Activated T-helper 2 cell treated with anti-CD3 and anti-CD28 coated beads, Interferon-gamma antibody, Interleukin-2, Interleukin-4, amounts not matched to agents 10 μg/mL and 5 μg/mL and 100 μg/mL, durations not matched to agents 14 hours and 24 hours and 36 hours (primary cell): Measurements from ENCODE around the gene ELP4. TPM values are rescaled to one million over a fixed set of nuclear protein-coding genes. Genes with fewer than 3 reads are reported as not detected.

Experiments
- DNase-seq: peaks from one replicate; pipeline ENCODE4 v3.0.0; 2021; ENCODE audit warnings: low spot score
- H3K27ac Mint-ChIP-seq: one replicate; pipeline ENCODE4 v1.8.0; 2021; ENCODE audit warnings: mixed read lengths
- H3K27me3 Mint-ChIP-seq: one replicate; pipeline ENCODE4 v1.8.0; 2021; ENCODE audit warnings: low read depth, mixed read lengths
- H3K36me3 Mint-ChIP-seq: one replicate; pipeline ENCODE4 v1.8.0; 2021; ENCODE audit warnings: low read depth, mixed read lengths
- H3K4me1 Mint-ChIP-seq: one replicate; pipeline ENCODE4 v1.8.0; 2021; ENCODE audit warnings: low read depth, mixed read lengths
- H3K4me3 Mint-ChIP-seq: one replicate; pipeline ENCODE4 v1.8.0; 2021; ENCODE audit warnings: low read depth, mild to moderate bottlenecking, moderate library complexity, mixed read lengths
- H3K9me3 Mint-ChIP-seq: one replicate; pipeline ENCODE4 v1.8.0; 2021; ENCODE audit warnings: mixed read lengths
- intact Hi-C: fragments of 100-400 bp; cut with micrococcal nuclease; formaldehyde crosslinking; loops from one replicate; pipeline ENCODE4 v1.15.1; 2023
- total RNA-seq: library from RNA; stranded (reverse); gene quantifications from 2 replicates; pipeline ENCODE4 v1.2.3, GENCODE V29; 2022

Gene ELP4
- total RNA-seq, 1 donor from 2014 or later = 18.6 TPM

DNA sequence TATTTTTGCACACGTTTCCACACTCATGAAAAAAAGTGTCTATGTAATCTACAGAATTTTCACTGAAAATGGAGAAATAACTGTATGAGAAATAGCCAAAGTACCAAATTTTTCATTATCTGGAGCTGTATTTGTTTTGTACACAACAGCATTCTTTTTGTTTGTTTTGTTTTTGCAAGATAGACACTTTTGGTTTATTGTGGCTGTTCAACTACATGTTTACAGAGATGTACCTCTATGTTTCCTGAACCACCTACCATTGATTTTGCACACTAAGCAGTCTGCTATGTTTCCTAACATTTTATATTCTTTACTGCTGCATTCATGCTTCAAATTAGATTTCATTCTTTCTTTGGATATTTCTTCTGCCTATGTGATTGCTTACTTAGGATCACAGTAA lies 116.3 kb downstream of the ELP4 start:
- no peak for DNase-seq
- Mint-ChIP-seq H3K36me3 (no peaks in the 10 kb centered on the region), H3K27ac (no peak overlapping the region), H3K4me3 (no peak overlapping the region), H3K27me3 (no peaks in the 10 kb centered on the region), H3K4me1 (no peaks in the 10 kb centered on the region), H3K9me3 (no peaks in the 10 kb centered on the region)
- intact Hi-C loops = no loop called here

DNA sequence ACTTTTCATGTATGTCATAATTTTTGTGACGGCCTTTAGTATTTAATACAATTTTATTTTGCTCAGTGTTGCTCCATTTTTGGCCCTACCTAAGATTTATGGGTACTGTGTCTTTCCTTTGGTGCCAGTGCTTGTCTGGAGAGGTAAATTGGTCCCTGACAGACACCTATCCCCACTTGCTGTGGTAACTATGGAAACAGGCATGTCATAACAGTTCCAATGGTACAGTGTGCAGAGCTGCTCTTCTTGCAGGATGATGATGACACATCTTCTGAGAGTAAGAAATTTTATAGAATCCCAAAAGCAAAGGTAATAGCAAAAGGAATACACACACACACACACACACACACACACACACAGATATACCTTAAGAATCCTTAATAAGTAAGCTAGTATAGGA lies 118.5 kb downstream of the ELP4 start:
- intact Hi-C loops = no loop called here
- no peaks in the 10 kb centered on the region for H3K27me3 Mint-ChIP-seq
- no peaks in the 10 kb centered on the region for H3K4me1 Mint-ChIP-seq
- DNase-seq = no peak
- no peaks in the 10 kb centered on the region for H3K36me3 Mint-ChIP-seq
- H3K9me3 Mint-ChIP-seq = no peaks in the 10 kb centered on the region
- no peak overlapping the region for H3K27ac Mint-ChIP-seq
- no peak overlapping the region for H3K4me3 Mint-ChIP-seq

DNA sequence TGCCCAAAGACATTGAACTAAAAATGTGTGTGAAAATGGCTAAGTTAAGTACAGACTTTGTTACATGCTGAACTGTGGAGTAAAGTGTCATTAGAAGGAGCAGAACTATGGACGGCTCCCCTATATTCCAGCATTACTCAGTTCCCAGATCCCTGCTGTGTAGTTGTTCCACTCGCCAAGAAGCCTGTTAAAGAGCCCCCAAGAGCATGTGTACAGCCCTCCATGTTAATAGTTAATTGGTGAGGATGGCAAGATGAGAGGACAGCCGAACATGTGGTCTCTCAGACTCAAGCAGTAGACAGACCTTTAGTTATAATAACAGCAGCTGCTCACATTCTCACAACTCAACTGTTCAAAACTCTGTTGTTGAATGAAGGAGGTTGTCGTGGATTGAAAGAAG lies 127.4 kb downstream of the ELP4 start:
- H3K4me3 Mint-ChIP-seq = no peak overlapping the region

DNA sequence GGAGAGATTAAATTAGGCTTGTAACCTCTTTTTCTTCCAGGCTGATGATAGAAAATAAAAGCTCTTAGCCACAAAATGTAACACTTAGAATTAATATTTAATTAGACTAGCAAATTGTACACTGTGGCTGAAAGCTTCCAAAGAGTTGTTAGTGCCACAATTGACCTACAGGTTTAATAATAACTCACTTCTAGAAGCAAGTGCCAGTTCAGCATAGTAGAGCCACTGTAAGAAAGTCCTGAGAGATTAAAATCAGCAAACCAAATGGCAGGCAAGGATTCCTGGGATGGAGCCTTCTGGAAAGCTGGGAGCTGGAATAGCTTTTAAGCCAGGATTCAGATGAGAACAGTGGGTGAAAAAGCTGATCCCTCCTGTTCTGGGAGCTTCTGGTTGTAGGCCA lies 131.0 kb downstream of the ELP4 start:
- H3K27me3 Mint-ChIP-seq = no peaks in the 10 kb centered on the region
- H3K27ac Mint-ChIP-seq = no peak overlapping the region
- H3K9me3 Mint-ChIP-seq = no peaks in the 10 kb centered on the region
- no peaks in the 10 kb centered on the region for H3K4me1 Mint-ChIP-seq
- no peak for DNase-seq
- no peaks in the 10 kb centered on the region for H3K36me3 Mint-ChIP-seq
- intact Hi-C loops = loop anchor here (10.0 kb wide), 1 partner anchor 944 kb away; the partner anchor contains the start of gene EIF3M
- H3K4me3 Mint-ChIP-seq = no peak overlapping the region

More for the DNA sequence above, 127.4 kb downstream of the ELP4 start:
- Mint-ChIP-seq H3K27ac (no peak overlapping the region), H3K4me1 (no peaks in the 10 kb centered on the region), H3K27me3 (no peaks in the 10 kb centered on the region), H3K36me3 (no peaks in the 10 kb centered on the region), H3K9me3 (no peaks in the 10 kb centered on the region)
- intact Hi-C loops = no loop called here
- DNase-seq = no peak

DNA sequence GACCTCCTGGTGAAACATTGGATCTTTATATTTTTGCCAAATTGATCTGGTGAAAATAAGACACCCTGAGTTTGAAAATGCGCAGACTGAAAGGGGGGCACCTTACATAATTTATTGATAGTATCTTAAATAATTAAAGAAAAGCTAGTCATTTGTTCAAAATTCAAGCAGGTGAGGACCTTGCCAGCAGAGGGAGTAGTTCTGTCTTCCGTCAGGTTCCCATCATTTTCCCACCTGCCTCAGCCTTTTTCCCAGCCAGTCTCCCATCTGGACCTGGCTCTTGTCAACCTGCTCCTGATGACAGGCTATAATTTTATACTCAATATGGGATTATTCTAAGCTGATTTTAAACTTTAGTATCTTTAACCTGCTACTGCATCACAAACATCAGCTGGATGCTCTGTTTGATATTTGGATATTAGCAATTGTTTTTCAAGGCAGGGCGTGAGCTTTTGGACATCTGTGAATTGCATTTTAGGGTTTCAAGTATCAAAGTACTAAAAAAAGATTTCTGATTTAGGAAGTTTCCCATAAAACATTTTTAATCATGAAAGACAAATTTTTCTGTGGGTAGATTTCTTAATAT lies 132.0 kb downstream of the ELP4 start:
- intact Hi-C loops = loop anchor here (10.0 kb wide), 1 partner anchor 943 kb away; the partner anchor contains the start of gene EIF3M
- Mint-ChIP-seq H3K4me1 (no peaks in the 10 kb centered on the region), H3K9me3 (no peaks in the 10 kb centered on the region), H3K36me3 (no peaks in the 10 kb centered on the region), H3K4me3 (no peak overlapping the region), H3K27me3 (no peaks in the 10 kb centered on the region), H3K27ac (no peak overlapping the region)
- DNase-seq = no peak

DNA sequence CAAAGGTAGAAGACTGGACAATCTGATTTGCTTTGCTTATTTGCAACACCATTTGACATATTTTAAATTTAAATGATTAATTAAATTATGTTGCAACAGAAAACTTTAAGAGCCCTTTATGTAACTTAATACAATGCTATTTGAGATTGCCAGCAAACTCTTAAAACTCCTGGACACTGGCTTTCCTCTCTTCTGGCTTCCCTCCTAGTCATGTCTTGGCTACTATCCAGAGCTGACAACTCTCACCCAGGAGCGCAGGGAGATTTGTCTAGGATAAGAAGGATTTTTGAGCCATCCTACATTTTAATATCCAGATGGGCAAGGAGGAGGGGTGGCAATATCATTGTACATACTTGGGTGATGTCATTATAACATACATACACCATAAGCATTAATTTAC lies 134.3 kb downstream of the ELP4 start:
- no peaks in the 10 kb centered on the region for H3K4me1 Mint-ChIP-seq
- no peak overlapping the region for H3K4me3 Mint-ChIP-seq
- H3K36me3 Mint-ChIP-seq = no peaks in the 10 kb centered on the region
- no peak for DNase-seq
- H3K27me3 Mint-ChIP-seq = no peaks in the 10 kb centered on the region
- intact Hi-C loops = loop anchor here (10.0 kb wide), 1 partner anchor 941 kb away; the partner anchor contains the start of gene EIF3M
- no peaks in the 10 kb centered on the region for H3K9me3 Mint-ChIP-seq
- no peak overlapping the region for H3K27ac Mint-ChIP-seq

DNA sequence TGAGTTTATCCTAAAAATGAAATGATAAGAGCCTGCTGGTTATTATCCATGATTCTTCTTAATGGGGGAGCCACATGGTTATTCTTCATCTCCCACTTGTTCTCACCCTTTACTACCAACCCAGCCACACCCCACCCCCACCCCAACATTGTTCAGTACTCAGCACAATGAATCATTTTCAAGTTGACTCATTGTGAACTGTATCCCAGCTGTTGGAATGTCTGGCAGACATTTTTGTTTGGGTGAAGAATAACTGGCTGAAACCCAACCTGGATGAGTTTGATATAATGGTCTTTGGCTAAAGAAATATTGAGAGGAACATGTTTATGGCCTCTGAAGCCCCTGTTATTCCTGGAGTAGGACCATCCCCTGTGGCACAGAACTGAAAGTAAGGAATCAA lies 136.2 kb downstream of the ELP4 start:
- Mint-ChIP-seq H3K9me3 (no peaks in the 10 kb centered on the region), H3K27ac (no peak overlapping the region), H3K4me3 (no peak overlapping the region), H3K27me3 (no peaks in the 10 kb centered on the region), H3K36me3 (no peaks in the 10 kb centered on the region), H3K4me1 (no peaks in the 10 kb centered on the region)
- DNase-seq = no peak
- intact Hi-C loops = loop anchor here (10.0 kb wide), 1 partner anchor 939 kb away; the partner anchor contains the start of gene EIF3M

DNA sequence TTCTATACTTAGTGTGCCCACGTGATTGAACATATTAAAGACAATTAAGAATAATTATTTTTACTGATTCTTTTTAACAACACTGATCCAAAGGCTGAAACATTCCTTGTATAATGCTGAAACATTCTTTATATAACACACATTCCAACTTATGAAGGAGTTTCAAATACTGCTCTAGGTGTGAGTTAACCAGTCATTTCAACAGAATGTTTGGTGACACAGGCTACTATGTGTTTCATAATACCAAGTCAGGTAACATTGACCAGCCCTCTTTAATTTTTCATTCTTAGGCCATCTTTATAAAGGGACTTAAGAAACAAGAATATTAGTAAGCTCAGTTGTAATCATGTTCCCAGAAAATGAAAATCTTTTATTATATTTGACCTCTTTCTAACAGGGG lies 136.6 kb downstream of the ELP4 start:
- intact Hi-C loops = loop anchor here (10.0 kb wide), 1 partner anchor 939 kb away; the partner anchor contains the start of gene EIF3M
- H3K9me3 Mint-ChIP-seq = no peaks in the 10 kb centered on the region
- H3K36me3 Mint-ChIP-seq = no peaks in the 10 kb centered on the region
- no peak for DNase-seq
- H3K4me3 Mint-ChIP-seq = no peak overlapping the region
- H3K27me3 Mint-ChIP-seq = no peaks in the 10 kb centered on the region
- no peaks in the 10 kb centered on the region for H3K4me1 Mint-ChIP-seq
- no peak overlapping the region for H3K27ac Mint-ChIP-seq

DNA sequence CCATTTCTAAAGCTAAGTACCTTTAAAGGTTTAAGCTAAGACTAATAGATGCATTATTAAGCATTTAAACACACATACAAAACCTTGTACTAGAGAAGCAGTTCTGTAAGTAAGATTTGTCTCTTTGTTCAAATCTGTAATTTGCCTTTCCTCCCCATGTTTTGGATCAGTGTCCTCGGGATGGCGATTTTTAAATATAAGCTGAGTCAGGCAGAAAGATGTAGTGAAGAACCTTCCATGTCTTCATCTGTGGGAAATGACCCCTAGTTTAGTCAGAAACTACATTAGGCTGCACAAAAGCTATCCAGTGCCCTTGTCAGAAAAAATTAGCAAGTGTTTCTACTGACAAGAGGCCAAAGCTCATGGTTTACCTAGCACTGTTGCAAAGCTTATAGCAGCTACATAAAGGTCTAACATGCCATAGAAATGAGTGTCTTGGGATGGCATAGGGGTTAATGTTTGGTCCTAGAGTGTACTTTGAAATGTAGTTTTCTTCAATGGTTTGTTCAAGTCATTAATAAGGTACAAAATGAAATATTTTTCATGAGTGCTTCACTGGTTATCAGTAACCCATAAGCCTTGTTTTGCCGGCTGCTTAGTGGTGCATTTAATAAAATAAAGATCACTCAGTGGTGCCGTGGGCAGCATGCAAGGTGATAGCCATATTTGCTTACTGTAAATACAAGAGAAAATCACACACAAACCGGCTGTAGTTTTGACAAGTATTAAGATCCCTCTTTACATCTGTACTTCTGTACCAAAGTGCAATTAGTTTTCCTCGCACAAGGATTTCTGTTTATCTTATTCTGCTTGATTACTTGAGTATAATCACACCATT lies 139.8 kb downstream of the ELP4 start:
- intact Hi-C loops = loop anchor here (10.0 kb wide), 1 partner anchor 935 kb away; the partner anchor contains the start of gene EIF3M
- DNase-seq = no peak
- Mint-ChIP-seq H3K27ac (no peak overlapping the region), H3K36me3 (no peaks in the 10 kb centered on the region), H3K4me1 (peaks cover 1% of the 10 kb centered on the region), H3K4me3 (no peak overlapping the region), H3K27me3 (no peaks in the 10 kb centered on the region), H3K9me3 (no peaks in the 10 kb centered on the region)

DNA sequence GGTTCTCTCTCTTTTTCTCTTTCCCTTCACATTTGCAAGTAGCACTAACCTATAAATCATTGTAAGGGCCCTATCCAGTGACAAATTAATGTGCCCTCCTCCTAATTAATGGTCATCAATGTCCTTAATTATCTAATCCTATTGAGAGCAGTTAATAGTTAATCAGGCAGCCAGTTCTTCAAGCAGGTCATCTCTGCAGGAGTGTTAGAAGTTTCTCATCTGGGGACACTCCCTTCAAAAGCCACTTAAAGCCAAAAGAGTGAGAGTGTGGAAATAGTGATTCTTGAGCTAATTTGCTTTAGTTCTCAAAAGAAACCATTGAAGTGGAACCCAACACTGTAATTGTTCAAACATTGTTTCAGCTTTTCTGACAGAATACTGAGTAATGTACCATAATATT lies 141.6 kb downstream of the ELP4 start:
- intact Hi-C loops = no loop called here
- DNase-seq = no peak
- H3K9me3 Mint-ChIP-seq = no peaks in the 10 kb centered on the region

DNA sequence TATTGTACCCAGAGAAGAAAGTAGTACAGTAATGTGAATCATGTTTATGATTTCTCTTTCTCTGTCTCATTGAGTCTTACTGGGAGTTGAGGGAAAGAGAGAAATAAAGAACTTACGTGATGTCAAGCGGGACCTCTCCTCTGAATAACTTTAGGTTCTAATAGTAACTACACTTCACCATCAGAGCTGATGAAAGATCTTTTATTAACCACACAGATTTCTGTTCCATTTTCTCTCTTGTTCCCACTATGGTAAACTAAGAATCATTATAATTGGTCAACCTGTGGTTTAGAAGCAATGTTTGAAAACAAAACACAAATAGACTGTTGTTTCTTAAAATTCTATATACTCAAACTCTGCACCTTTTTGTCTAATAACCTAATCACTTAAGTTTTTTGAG lies 142.3 kb downstream of the ELP4 start:
- Mint-ChIP-seq H3K36me3 (no peaks in the 10 kb centered on the region), H3K4me3 (no peak overlapping the region), H3K27me3 (no peaks in the 10 kb centered on the region), H3K9me3 (no peaks in the 10 kb centered on the region), H3K4me1 (peaks cover 1% of the 10 kb centered on the region), H3K27ac (no peak overlapping the region)
- no peak for DNase-seq
- intact Hi-C loops = no loop called here

More for the DNA sequence above, 141.6 kb downstream of the ELP4 start:
- Mint-ChIP-seq H3K27me3 (no peaks in the 10 kb centered on the region), H3K27ac (no peak overlapping the region), H3K36me3 (no peaks in the 10 kb centered on the region), H3K4me1 (peaks cover 1% of the 10 kb centered on the region), H3K4me3 (no peak overlapping the region)

DNA sequence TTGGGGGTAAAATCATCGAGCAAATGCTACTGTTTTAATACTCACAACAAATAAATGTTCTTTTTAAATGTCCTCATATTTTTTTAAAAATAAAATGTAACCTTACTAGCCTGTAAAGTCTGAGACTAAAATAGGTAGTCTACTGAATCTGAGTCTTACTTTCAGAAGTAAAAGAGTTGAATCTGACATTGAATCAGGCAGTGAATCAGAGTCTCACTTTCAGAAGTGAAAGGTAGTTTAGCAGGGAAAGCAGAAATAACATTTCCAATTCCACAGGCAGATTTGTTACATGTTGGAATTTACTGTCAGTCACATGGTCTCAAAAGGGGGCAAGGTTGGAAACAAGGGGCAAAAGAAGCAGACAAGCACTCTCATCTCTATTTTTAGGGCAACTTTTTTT lies 143.0 kb downstream of the ELP4 start:
- no peak overlapping the region for H3K4me3 Mint-ChIP-seq
- peaks cover 1% of the 10 kb centered on the region for H3K4me1 Mint-ChIP-seq
- no peaks in the 10 kb centered on the region for H3K36me3 Mint-ChIP-seq
- intact Hi-C loops = no loop called here
- H3K9me3 Mint-ChIP-seq = no peaks in the 10 kb centered on the region
- H3K27ac Mint-ChIP-seq = no peak overlapping the region
- no peaks in the 10 kb centered on the region for H3K27me3 Mint-ChIP-seq
- no peak for DNase-seq

DNA sequence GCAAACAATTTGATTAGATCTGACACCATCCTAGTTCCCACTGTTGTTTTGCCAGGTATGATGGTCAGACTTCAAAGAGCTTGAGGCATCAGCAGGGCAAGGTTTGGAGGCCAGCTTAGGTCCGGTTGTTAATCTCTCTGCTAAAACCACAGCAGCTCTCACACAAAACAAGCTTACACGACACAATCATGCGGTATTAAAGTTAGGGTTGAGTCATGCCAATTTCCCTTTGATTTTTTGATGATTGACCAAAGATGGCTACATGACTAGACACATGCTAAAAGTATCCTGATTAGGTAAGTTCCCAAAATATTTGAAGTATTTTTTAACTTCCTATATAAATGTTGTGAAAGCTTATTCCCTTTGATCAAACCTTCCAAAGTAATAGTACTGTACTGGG lies 145.9 kb downstream of the ELP4 start:
- Mint-ChIP-seq H3K27me3 (no peaks in the 10 kb centered on the region), H3K36me3 (no peaks in the 10 kb centered on the region)
- intact Hi-C loops = no loop called here

More for the DNA sequence above, 145.9 kb downstream of the ELP4 start:
- Mint-ChIP-seq H3K4me3 (no peak overlapping the region), H3K27ac (no peak overlapping the region), H3K4me1 (peaks cover 1% of the 10 kb centered on the region), H3K9me3 (no peaks in the 10 kb centered on the region)
- DNase-seq = no peak
